Neural progenitor cell (in vitro differentiated cells): ENCODE measurements around the gene CRYBB1. TPM values are rescaled to one million over a fixed set of nuclear protein-coding genes. Genes with fewer than 3 reads are reported as not detected.

Experiments used
- DNase-seq: peaks from one replicate; pipeline ENCODE4 v3.0.0-alpha.2; 2016; ENCODE audit warnings: low spot score
- H2AFZ ChIP-seq: fragments of 200-600 bp; sonication (generic); replicated peaks from 2 replicates; pipeline ENCODE4 v1.6.1; 2016; ENCODE audit warnings: antibody characterized with exemption
- H3F3A ChIP-seq: fragments of 200-600 bp; sonication (generic); 2 replicates; pipeline ENCODE4 v1.6.1; 2016; ENCODE audit warnings: antibody characterized with exemption, low read depth
- H3K27ac ChIP-seq: fragments of 200-600 bp; sonication (generic); 2 replicates; pipeline ENCODE4 v1.5.1; 2016; ENCODE audit warnings: mild to moderate bottlenecking
- H3K27me3 ChIP-seq: fragments of 200-600 bp; sonication (generic); 2 replicates; pipeline ENCODE4 v1.6.1; 2016; ENCODE audit warnings: mild to moderate bottlenecking, moderate library complexity
- H3K36me3 ChIP-seq: fragments of 200-600 bp; sonication (generic); 2 replicates; pipeline ENCODE4 v1.5.1; 2016
- H3K4me1 ChIP-seq: fragments of 200-600 bp; sonication (generic); 2 replicates; pipeline ENCODE4 v1.6.1; 2016; ENCODE audit warnings: mixed run types
- H3K4me2 ChIP-seq: fragments of 200-600 bp; sonication (generic); 2 replicates; pipeline ENCODE4 v1.6.1; 2016
- H3K4me3 ChIP-seq: fragments of 200-600 bp; sonication (generic); 2 replicates; pipeline ENCODE4 v1.5.1; 2016
- H3K79me2 ChIP-seq: fragments of 200-600 bp; sonication (generic); 2 replicates; pipeline ENCODE4 v1.6.1; 2016; ENCODE audit warnings: low read depth
- H3K9ac ChIP-seq: fragments of 200-600 bp; sonication (generic); 2 replicates; pipeline ENCODE4 v1.6.1; 2016
- H3K9me3 ChIP-seq: fragments of 200-600 bp; sonication (generic); 2 replicates; pipeline ENCODE4 v1.5.1; 2016; ENCODE audit warnings: low read depth
- H4K20me1 ChIP-seq: fragments of 200-600 bp; sonication (generic); 2 replicates; pipeline ENCODE4 v1.6.1; 2016; ENCODE audit warnings: low read depth
- H3K27ac Mint-ChIP-seq: 3 replicates; pipeline ENCODE4 v1.8.0; 2021; ENCODE audit warnings: mixed read lengths
- H3K27me3 Mint-ChIP-seq: 2 replicates; pipeline ENCODE4 v1.8.0; 2022; ENCODE audit warnings: low read depth, mild to moderate bottlenecking, inconsistent platforms, moderate library complexity, mixed read lengths; ENCODE audit not compliant: insufficient read depth
- H3K36me3 Mint-ChIP-seq: 3 replicates; pipeline ENCODE4 v1.8.0; 2021; ENCODE audit warnings: mixed read lengths
- H3K4me1 Mint-ChIP-seq: 3 replicates; pipeline ENCODE4 v1.8.0; 2021; ENCODE audit warnings: mixed read lengths
- H3K4me3 Mint-ChIP-seq: 3 replicates; pipeline ENCODE4 v1.8.0; 2021; ENCODE audit warnings: mild to moderate bottlenecking, moderate library complexity, mixed read lengths
- H3K9me3 Mint-ChIP-seq: 3 replicates; pipeline ENCODE4 v1.8.0; 2020; ENCODE audit warnings: mixed read lengths
- EZH2 ChIP-seq: fragments of 200-600 bp; sonication (generic); IDR thresholded peaks from 2 replicates; pipeline ENCODE4 v1.6.1; 2017; ENCODE audit warnings: antibody characterized with exemption, mild to moderate bottlenecking, moderate library complexity
- EZH2phosphoT487 ChIP-seq: fragments of 200-600 bp; sonication (generic); IDR thresholded peaks from 2 replicates; pipeline ENCODE4 v1.6.1; 2017; ENCODE audit warnings: antibody characterized with exemption
- total RNA-seq: library from RNA; depleted of rRNA; stranded (reverse); fragments of >200 nt; gene quantifications from 2 replicates; pipeline ENCODE4 v1.2.3, GENCODE V29; 2015; ENCODE audit warnings: low replicate concordance
- TF ChIP-seq, protein P1 (sequence below): fragments of 200-600 bp; sonication (generic); IDR thresholded peaks from 2 replicates; pipeline ENCODE4 v1.5.1; 2017; ENCODE audit warnings: antibody characterized with exemption, mild to moderate bottlenecking

The CRYBB1 gene
- total RNA-seq, 1 donor from 2014 or later, result not detected

DNA sequence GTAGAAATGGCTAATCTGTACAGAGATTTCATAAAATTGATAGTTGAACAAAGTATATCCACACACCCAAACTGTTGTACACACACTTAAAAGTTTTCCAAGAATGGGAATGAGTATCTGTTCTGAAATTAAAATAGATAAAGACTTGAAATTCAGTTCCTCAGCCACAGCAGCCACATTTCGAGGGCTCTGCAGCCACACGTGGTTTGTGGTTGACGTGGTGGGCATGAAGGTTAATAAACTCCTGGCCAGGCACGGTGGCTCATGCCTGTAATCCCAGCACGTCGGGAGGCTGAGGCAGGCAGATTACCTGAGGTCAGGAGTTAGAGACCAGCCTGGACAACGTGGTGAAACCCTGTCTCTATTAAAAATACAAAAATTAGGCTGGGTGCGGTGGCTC lies 51.9 kb downstream of the CRYBB1 start:
- H4K20me1 ChIP-seq, result peaks cover 61% of the 10 kb centered on the region
- no peak overlapping the region for H3K4me3 Mint-ChIP-seq
- peaks cover 31% of the 10 kb centered on the region for H3K4me1 ChIP-seq

DNA sequence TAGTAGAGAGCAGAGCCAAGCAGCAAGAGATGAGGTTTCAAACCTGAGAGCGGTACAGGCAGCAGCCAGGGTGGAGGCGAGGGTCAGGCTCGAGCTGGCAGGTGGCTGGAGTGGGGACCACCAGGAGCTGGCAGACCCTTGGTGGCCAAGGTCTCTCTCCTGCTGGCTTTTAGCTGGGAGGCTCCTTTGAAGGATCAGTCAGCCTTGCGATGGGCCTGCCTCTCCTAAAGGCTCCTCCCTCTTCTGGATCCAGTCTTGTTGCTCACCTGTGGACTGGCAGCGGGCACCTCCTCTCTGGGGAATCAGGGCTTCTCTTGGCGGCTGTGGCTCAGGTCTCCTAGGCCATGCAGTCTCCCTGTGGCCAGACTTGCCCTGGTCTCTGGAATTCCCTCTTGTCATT lies 52.6 kb downstream of the CRYBB1 start:
- Histone ChIP-seq H3K27ac (no peak overlapping the region), H3K79me2 (peaks cover 55% of the 10 kb centered on the region), H3K4me1 (peaks cover 31% of the 10 kb centered on the region), H3K9ac (no peak overlapping the region), H3K4me3 (no peak overlapping the region), H3F3A (peaks cover 36% of the 10 kb centered on the region), H3K36me3 (no peaks in the 10 kb centered on the region), H3K4me2 (no peak overlapping the region), H3K9me3 (no peaks in the 10 kb centered on the region), H3K27me3 (no peaks in the 10 kb centered on the region), H4K20me1 (peaks cover 61% of the 10 kb centered on the region), H2AFZ (no peak overlapping the region)
- peaks cover 5% of the 10 kb centered on the region for H3K27me3 Mint-ChIP-seq
- H3K4me3 Mint-ChIP-seq, result no peak overlapping the region
- H3K4me1 Mint-ChIP-seq, result peaks cover 46% of the 10 kb centered on the region
- no peak overlapping the region for H3K27ac Mint-ChIP-seq
- no peak for DNase-seq
- no peaks in the 10 kb centered on the region for H3K9me3 Mint-ChIP-seq
- TF ChIP-seq EZH2 (no peak), EZH2phosphoT487 (no peak)
- TF ChIP-seq, protein P1, sequence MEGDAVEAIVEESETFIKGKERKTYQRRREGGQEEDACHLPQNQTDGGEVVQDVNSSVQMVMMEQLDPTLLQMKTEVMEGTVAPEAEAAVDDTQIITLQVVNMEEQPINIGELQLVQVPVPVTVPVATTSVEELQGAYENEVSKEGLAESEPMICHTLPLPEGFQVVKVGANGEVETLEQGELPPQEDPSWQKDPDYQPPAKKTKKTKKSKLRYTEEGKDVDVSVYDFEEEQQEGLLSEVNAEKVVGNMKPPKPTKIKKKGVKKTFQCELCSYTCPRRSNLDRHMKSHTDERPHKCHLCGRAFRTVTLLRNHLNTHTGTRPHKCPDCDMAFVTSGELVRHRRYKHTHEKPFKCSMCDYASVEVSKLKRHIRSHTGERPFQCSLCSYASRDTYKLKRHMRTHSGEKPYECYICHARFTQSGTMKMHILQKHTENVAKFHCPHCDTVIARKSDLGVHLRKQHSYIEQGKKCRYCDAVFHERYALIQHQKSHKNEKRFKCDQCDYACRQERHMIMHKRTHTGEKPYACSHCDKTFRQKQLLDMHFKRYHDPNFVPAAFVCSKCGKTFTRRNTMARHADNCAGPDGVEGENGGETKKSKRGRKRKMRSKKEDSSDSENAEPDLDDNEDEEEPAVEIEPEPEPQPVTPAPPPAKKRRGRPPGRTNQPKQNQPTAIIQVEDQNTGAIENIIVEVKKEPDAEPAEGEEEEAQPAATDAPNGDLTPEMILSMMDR, result no peak
- H3K36me3 Mint-ChIP-seq, result peaks cover 3% of the 10 kb centered on the region

More for the DNA sequence above, 51.9 kb downstream of the CRYBB1 start:
- Mint-ChIP-seq H3K9me3 (no peaks in the 10 kb centered on the region), H3K4me1 (peaks cover 50% of the 10 kb centered on the region), H3K36me3 (peaks cover 3% of the 10 kb centered on the region), H3K27me3 (peaks cover 4% of the 10 kb centered on the region), H3K27ac (no peak overlapping the region)
- Histone ChIP-seq H2AFZ (no peak overlapping the region), H3K9ac (no peak overlapping the region), H3K4me3 (no peak overlapping the region), H3K27me3 (no peaks in the 10 kb centered on the region), H3K79me2 (peaks cover 55% of the 10 kb centered on the region), H3K9me3 (no peaks in the 10 kb centered on the region), H3F3A (peaks cover 36% of the 10 kb centered on the region), H3K27ac (no peak overlapping the region), H3K4me2 (no peak overlapping the region), H3K36me3 (no peaks in the 10 kb centered on the region)
- no peak for DNase-seq
- TF ChIP-seq, protein P1, result no peak
- TF ChIP-seq EZH2phosphoT487, result no peak

DNA sequence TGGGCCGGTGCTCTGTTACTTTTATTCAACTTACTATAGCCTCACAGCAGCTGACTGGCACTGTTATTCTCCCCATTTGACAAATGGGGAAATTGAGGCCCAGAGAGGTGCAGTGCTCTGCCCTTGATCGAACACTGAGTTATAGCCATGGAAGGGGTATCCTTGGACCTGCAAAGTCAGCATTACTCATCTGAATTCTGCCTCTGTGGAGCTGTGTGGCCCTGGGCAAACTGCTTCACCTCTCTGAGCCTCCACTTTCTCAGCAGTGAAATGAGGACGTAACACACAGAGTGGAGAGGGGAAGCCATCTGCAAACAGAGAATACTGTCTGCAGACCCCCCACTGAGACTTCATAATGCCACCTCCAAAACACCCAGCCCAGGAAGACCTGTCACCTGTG lies 53.2 kb downstream of the CRYBB1 start:
- Mint-ChIP-seq H3K9me3 (no peaks in the 10 kb centered on the region), H3K4me1 (peaks cover 48% of the 10 kb centered on the region), H3K27ac (no peak overlapping the region), H3K36me3 (peaks cover 3% of the 10 kb centered on the region), H3K4me3 (no peak overlapping the region), H3K27me3 (peaks cover 5% of the 10 kb centered on the region)
- TF ChIP-seq EZH2phosphoT487, result no peak
- TF ChIP-seq, protein P1, result no peak
- no peak for TF ChIP-seq EZH2
- H3K79me2 ChIP-seq, result peaks cover 57% of the 10 kb centered on the region
- H4K20me1 ChIP-seq, result peaks cover 63% of the 10 kb centered on the region
- peaks cover 33% of the 10 kb centered on the region for H3K4me1 ChIP-seq
- H3K9me3 ChIP-seq, result no peaks in the 10 kb centered on the region
- no peak overlapping the region for H3K27ac ChIP-seq
- peaks cover 38% of the 10 kb centered on the region for H3F3A ChIP-seq
- H3K4me3 ChIP-seq, result no peak overlapping the region
- H3K9ac ChIP-seq, result no peak overlapping the region
- H2AFZ ChIP-seq, result no peak overlapping the region
- DNase-seq, result no peak
- no peaks in the 10 kb centered on the region for H3K27me3 ChIP-seq
- no peaks in the 10 kb centered on the region for H3K36me3 ChIP-seq
- H3K4me2 ChIP-seq, result no peak overlapping the region
